GM19463 (cell line): ENCODE data around the gene RAPGEF1.

ENCODE experiments used
- ATAC-seq: cut with Tn5 transposase; IDR thresholded peaks from one replicate; pipeline ENCODE4 v1.9.1; 2021; ENCODE audit warnings: mild to moderate bottlenecking, moderate library complexity; ENCODE audit not compliant: unreplicated experiment

RAPGEF1 gene

DNA sequence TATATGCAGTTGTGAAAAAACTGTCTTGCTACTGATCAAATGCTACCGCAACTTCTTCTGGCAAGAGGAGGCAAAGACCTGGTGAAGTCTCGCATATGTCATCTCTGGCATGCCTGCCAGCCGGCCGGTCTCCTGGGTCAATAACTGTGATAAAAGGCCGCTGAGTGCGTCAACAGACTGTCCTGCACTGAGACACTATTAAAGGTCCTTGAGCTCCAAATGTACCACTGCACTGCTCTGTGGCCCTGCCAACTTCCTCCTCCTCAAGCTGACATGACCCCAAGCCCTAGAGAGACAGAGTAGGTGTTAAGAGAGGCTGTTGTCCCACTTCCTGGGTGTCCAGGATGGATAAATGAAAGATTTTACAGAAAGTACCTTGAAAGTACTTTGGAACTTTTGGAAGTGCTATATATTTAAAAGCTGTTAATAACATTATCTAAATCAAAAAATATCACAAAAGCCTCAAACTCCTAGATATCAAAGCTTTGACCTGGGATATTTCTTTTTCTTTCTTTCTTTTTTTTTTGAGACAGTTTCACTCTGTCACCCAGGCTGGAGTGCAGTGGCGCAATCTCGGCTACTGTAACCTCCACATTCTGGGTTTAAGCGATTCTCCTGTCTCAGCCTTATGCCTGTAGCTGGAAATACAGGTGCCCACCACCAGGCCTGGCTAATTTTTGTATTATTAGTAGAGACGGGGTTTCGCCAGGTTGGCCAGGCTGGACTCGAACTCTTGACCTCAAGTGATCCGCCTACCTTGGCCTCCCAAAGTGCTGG, 31.5 kb downstream of the RAPGEF1 start:
- ATAC-seq, result no peak

DNA sequence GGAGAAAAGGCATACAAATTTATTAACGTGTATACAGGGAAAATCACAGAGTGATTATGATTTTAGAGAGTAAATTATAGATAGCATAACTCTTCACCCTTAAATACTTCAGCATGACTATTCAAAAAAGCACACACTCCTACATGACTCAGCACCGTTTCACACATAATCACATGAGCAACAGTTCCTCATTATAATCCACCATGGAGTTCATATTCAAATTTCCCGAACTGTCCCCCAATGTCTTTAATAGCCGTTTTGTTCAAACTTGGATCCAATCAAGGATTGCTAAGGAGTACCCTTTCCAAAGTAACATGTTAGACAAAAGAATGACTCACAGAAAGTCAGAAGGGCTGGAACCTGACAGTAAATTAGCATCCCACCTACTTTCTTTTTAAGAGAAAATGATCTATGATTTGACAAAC, 32.1 kb downstream of the RAPGEF1 start:
- ATAC-seq, result no peak

DNA sequence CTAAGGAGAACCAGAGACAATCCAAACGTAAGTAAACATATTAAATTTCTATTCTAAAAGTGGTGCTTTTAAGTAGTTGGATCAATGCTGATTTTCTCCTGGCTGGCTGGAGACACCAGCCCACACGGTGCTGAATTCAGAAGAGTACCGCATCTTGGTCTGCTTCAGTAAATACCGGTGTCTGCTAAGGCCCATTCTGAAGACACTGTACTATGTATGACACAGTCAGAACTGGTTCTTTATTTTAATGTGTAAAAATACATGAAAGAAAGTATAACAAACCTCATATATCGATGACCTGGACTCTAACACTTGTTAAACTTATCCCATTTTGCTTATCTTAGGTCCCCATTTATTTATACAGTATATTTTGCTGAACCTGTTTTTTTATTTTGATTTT, 32.8 kb downstream of the RAPGEF1 start:
- no peak for ATAC-seq

DNA sequence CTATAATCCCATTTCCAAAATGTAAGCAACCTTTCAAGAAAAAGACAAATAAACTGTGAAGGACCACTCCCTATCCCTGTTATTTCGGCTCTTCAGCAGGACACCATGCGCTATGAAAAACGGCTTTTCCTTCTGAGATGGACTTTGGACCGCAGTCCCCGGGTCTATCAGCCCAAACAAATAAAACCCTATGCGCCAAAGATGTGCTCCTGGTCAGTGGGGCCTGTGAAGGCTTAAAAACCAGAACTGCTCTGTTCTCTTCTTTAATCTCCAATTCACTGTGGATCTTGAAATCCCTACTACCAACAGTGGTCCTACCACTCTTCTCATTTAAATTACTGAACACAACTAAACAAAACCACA, 33.3 kb downstream of the RAPGEF1 start:
- ATAC-seq, result no peak

DNA sequence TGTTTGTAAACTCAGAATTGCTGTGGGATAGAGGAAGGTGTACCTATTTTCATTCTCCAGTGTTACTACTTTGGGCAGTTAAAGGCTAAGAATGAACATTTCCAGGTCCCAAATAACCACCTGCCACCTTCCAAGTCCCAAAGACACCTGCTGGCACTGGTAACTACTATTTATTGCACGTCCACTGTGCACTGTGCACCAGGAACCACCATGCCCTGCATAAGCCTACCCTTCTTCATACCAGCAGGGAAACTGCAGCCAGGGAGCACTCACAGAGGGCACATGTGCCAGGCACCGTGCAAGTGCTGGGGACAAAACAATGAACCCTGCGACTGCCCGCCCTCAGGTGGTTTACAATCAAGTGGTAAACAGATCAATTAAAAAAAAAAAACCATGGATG, 34.9 kb downstream of the RAPGEF1 start:
- no peak for ATAC-seq

DNA sequence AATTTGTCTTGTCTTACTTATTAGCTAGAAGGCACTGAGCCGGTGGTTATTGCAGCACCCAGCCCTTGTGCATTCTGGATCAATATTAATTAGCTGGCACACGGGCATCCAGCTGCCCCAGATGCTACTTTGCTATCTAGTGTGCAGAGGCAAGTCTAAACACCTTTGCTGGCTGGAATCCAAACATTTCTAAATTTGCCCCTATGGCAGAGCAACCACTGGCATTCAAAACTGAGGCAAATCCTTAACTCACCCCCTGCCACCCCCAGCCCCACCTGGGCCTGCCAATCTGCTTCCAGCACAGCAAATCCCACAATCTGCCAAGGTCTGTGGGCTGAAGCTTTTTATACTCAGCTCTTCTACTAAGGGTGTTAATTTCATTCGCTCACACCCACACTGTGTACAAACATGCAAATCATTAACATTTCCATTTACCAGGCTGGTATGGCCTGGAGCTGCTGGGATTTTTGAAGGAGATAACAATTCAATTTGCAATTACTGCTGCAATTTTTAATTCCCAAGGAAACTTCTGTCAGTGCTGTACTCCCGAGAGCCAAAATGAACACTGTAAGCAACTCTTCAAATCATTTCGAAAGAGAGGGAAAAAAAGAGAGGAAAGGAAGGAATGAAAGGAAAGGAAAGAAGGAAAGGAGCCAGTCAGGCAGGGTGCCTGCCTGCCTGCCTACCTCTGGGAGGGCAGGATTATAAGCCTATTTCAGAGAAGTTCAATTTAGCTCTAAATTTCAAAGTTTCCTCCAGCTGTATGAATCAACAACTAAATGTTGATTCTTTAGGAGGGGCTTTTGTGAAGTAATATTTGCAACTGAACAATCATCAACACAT, 35.5 kb downstream of the RAPGEF1 start:
- ATAC-seq, result no peak

DNA sequence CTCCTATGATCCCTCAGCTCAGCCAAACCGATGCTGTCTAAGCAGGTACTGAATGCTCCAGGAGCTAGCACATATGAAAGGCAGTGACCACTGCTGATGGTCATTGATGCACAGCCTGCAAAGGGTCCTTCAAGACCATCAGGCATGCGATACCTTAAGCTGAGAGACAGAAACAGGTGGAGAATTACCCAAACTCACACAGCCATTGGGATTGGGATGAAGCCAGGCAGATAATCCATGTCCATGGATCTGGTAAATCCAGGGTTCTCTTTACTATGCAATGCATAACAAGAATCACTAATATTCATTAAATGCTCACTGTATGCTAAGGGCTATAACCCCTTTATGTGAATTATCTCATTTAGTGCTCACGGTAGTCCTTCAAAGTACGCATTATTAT, 36.2 kb downstream of the RAPGEF1 start:
- ATAC-seq, result no peak

DNA sequence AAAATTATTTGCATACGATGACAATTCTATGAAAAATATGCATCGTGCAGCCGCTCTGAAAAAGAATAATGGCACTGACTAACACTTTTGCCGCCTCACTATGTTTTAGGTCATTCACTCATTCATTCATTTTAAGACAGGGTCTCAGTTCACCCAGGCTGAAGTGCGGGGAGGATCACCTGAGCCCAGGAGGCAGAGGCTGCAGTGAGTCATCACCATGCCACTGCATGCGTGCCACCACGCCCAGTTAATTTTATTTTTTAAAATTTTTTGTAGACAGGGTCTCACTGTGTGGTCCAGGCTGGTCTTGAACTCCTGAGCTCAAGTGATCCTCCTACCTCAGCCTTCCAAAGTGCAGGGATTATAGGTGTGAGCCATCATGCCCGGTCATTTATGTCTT, 37.0 kb downstream of the RAPGEF1 start:
- ATAC-seq, result no peak

DNA sequence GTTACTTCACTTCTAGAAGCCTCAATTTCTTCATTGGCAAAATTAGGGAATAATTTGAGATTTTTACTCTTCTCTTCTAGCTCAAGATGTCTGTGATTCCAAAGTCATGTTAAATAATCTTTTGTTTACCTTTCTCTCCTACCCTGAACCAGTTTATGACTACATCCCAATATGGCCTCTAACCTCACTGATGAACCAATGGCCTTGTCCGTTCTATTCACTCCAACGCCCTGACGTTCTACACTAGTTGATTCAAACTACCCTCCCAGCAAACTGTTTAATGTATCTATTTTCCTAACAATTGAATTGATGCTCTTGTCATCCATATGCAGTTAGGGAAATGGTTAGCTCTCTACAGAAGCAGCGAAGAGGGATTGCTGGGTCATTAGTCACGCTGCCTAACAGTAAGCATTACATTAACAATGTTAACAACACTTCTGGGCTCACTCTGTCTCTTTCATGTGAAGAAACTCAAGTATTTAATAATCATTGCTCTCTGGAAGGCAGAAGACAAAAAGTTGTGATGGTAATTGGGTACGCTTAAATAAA, 38.0 kb downstream of the RAPGEF1 start:
- no peak for ATAC-seq

DNA sequence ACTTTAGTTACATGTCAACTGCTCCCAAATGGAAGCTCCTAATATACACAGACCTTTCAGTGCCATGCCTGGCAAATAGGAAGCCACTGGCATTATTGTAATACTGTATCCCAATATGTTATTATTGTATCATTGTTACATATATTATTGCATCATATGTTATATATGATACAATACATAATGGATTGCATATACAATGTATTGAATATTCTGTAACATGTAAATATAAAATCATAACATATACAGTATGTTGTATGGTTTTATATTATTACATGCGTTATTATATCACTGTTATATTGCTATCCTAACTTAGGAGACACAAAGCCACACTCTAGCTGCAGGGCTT, 38.5 kb downstream of the RAPGEF1 start:
- no peak for ATAC-seq

DNA sequence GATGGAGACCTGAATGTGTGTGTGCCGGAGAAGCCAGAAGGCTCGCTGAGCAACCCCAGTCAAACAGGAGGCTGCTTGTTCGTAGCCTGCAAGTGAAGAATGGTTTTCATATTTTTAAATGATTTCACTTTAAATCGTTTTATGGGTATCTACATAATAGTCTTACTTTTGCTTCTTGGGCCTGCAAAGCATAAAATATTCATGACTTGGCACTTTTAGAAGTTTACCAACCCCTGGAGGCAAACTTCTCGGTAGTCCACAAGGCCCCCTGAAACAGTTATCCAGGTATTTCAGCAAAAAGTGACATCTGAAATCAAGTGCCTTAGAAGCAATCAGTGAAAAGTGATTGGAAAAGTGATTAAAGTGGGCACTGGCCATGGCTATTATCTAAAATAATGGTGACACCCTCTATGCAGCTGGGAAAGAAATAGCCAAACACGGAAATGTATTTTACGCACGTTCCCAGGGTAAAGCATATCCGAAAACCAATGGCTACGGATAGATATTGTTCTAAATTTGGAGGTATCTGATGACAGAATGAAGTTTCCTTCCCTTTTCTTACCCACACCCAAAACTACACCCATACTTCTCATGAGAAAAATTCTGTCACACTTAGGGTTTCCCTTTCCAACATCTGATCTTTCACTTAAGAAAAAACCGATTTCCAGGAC, 39.0 kb downstream of the RAPGEF1 start:
- no peak for ATAC-seq

DNA sequence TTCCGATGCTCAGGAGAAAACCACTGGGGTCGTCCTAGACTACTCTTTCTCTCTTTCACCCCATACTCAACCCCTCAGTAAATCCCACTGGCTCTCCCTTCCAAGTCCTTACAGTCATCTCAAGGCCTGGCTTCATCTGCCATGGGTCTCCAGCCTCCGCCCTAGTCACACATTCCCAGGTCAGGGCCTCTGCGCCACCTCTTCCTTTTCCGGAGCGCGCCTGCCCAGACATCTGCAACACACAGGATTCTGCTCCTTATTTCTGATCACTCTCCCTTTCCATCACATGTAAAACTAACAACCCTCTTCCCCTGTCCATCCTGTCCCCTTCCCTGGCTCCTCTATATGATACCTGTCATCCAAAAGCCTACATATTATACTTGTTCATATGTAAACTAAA, 39.8 kb downstream of the RAPGEF1 start:
- no peak for ATAC-seq

DNA sequence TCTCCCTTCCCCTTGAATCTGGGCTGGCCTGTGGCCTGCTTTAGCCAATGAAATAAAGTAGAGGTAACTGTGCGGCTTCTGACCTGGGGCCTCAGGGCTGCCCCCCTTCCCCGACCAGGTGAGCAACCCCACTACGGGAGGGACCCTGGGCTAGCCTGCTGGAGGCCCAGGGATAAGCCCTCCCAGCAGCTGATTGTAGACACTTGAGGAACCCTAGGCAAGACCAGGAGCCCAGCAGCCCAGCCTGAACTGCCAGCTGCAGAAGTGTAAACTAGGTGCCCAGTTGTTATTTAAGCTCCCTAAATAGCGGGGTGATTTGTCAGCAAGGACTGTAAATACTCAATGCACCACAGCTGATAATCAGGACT, 41.3 kb downstream of the RAPGEF1 start:
- no peak for ATAC-seq

DNA sequence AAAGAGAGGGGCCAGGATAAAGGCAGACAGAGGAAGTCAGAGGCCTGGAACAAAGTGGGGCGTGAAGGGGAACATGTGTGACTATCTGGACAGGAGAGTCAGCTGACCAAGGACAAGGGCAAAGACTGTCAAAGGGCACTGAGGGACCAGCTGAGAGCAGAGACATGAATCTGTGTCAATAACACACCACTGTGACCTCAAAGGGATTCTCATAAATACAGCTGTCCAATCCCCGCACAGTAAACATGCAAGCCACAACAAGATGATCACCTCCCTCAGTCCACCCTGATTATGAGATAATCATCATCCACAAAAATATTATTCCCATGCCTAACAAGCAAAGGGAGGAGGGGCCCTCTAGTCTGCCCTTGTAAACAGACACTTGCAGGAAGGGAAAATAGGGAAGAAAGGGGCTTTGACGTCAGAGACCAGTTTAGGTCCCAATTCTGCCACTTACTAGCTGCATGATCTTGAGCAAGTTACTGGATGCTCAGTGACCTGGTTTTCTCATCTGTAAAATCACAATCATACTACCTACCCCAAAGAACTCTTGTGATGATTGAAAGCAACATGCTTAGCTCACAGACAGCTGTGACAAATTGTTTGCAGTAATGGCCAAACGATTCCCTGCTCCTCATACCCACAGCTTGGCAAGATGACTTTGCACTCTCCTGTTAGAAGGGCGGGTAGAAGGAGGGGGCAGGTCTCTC, 41.8 kb downstream of the RAPGEF1 start:
- ATAC-seq, result no peak

DNA sequence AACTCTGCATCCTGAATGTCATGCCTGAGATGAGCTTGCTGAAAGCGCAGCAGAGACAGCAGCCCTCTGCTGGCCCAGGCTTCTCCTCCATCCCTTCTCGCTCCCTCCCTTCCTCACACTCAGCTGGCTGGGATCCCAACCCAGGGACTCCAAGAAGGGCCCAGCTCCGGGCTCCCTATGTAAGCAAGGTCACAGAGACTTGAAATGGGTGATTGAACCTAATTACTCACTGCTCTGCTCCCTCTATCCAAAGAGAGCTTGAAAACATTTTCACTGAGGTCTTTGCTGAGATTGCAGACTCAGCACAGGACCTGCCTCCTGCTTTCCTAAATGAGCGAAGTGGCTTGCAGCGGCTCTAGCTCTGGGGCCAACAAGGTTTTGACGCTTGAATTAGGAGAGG, 42.8 kb downstream of the RAPGEF1 start:
- ATAC-seq, result no peak

DNA sequence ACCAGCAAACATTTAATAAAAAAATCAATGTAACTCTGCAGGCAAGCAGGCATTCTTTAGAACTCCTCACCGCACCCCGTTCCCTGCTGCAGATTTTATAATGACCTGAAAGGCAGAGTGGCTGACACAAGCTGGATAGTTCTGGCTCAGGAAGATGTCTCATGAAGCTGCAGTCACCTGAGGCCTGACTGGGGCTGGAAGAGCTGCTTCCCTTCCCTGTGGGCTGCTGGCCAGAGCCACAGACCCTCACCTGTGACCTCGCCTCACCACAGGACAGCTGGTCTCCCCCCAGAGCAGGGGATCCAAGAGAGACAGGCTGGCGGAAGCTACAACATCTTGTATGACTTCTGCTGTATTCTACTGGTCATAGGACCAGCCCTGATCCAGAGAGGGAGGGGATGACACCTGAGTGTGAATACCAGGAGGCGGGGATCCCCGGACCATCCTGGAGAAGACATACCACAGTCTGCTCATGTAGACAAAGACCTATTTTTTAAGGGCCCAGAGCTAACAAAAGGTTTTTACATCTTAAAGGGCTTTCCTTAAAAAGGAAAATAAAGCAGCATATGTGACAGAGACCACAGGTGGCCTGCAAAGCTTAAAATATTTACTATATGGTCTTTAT, 43.9 kb downstream of the RAPGEF1 start:
- ATAC-seq, result no peak

DNA sequence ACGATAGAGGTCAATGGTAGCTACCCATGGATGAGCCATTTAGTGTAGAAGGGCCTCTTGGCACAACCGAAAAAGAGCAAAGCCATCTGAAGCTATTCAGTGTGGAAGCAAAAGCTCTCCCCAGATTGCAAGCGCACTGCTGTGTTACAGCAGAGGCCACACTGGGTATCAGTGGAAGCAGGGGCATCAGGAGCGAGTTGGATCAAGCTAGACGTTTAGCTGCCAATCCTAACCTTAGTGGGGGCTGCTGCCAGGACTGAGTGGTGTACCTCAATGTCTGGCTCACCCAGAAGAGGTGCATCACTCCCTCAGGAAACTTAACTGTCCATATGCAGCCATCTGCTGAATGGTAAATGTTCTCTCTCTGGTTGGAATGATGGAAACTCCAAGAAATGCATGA, 44.5 kb downstream of the RAPGEF1 start:
- ATAC-seq, result no peak

DNA sequence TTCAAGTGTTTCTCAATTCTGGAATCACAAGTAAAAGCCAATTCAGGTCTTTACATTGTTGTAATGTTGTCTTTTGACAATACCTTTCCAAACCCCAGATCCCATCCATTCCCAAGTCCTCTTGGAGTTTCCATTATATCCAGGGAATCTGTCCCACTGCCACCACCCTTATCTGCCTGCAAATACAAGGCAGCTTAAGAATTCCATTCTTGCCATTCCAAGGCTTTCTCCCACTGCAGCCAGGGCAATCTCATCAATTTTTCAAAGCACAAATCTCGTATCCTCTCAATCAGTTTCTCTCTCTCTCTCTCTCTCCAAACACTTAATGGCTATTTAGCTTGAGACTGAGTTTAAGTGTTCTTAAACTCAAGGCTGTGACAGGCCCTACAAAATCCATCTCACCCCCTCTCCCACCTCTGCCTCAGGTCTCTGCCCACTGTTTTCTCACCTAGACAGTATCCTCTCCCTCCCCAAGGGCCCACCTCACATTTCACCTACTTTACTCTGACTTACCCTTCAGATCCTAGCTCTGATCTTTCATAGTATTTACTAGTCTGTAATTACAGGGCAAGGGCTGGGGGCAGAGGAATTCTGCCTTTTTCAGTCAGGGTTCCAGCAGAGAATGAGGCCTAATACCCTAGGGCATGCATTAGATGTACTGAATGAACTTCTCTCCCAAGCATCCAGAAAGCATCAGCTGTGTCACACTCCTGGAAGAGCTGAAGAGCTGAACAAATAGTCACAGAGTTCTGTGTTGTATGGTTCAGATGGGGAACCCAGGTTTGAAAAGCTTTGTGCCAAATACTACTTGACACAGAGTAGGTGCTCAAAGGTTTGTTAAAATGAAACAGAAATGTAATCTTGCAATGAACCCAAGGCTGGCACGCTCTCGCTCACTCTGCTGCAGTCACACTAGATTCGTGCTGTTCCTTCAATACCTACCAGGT, 46.0 kb downstream of the RAPGEF1 start:
- no peak for ATAC-seq
